PC-3 (cell line): ENCODE results near the gene RGS10. TPM values are rescaled to one million over a fixed set of nuclear protein-coding genes. Genes with fewer than 3 reads are reported as not detected.

Source experiments
- ATAC-seq: fragments of 200-7000 bp; cut with Tn5 transposase; 2 replicates; pipeline ENCODE4 v1.9.1; 2020; ENCODE audit warnings: mild to moderate bottlenecking, moderate library complexity
- BruUV-seq: library from RNA; stranded (reverse); fragments of 400-500 nt; replicated peaks from 2 replicates; lab custom pipeline; 2021; lab: Mats Ljungman, UMichigan
- CTCF ChIA-PET: fragments of 300-600 bp; sonication (Branson Sonifier 250); formaldehyde crosslinking; loops from one replicate; lab custom pipeline; 2022; ENCODE audit warnings: antibody characterized with exemption; lab: Charles Lee
- POLR2A ChIA-PET: fragments of 300-600 bp; sonication (Branson Sonifier 250); formaldehyde crosslinking; loops from one replicate; lab custom pipeline; 2022; ENCODE audit warnings: antibody characterized with exemption; ENCODE audit not compliant: unreplicated experiment; lab: Charles Lee
- DNase-seq: peaks from one replicate; pipeline ENCODE4 v3.0.0-alpha.2; 2015
- H2AFZ ChIP-seq: fragments of 300-600 bp; sonication (generic); 2 replicates; pipeline ENCODE4 v1.6.0; 2016; ENCODE audit warnings: antibody characterized with exemption, low read length
- H3F3A ChIP-seq: fragments of 300-600 bp; sonication (generic); one replicate; pipeline ENCODE4 v1.6.0; 2017; ENCODE audit warnings: antibody characterized with exemption, low read length, control low read depth, mild to moderate bottlenecking; ENCODE audit not compliant: unreplicated experiment
- H3K27ac ChIP-seq: fragments of 300-600 bp; sonication (generic); 2 replicates; pipeline ENCODE4 v1.5.1; 2016; ENCODE audit warnings: mild to moderate bottlenecking, low read length
- H3K27me3 ChIP-seq: fragments of 300-600 bp; sonication (generic); 2 replicates; pipeline ENCODE4 v1.6.1; 2016; ENCODE audit warnings: low read length, mixed read lengths
- H3K36me3 ChIP-seq: fragments of 300-600 bp; sonication (generic); 2 replicates; pipeline ENCODE4 v1.6.1; 2016; ENCODE audit warnings: low read depth, mixed run types, low read length, mixed read lengths
- H3K4me1 ChIP-seq: fragments of 300-600 bp; sonication (generic); 2 replicates; pipeline ENCODE4 v1.5.1; 2016; ENCODE audit warnings: low read length; ENCODE audit not compliant: insufficient read depth
- H3K4me2 ChIP-seq: fragments of 300-600 bp; sonication (generic); 2 replicates; pipeline ENCODE4 v1.6.0; 2016; ENCODE audit warnings: low read length
- H3K4me3 ChIP-seq: fragments of 300-600 bp; sonication (generic); 2 replicates; pipeline ENCODE4 v1.5.1; 2016; ENCODE audit warnings: mild to moderate bottlenecking, low read length, mixed read lengths
- H3K79me2 ChIP-seq: fragments of 300-600 bp; sonication (generic); 2 replicates; pipeline ENCODE4 v1.6.1; 2017; ENCODE audit warnings: low read length, mixed read lengths
- H3K9ac ChIP-seq: fragments of 300-600 bp; sonication (generic); 2 replicates; pipeline ENCODE4 v1.6.0; 2016; ENCODE audit warnings: mild to moderate bottlenecking, low read length
- H3K9me2 ChIP-seq: fragments of 300-600 bp; sonication (generic); replicated peaks from 2 replicates; pipeline ENCODE4 v1.6.1; 2016; ENCODE audit warnings: mixed run types, low read length, mixed read lengths
- H3K9me3 ChIP-seq: fragments of 300-600 bp; sonication (generic); 2 replicates; pipeline ENCODE4 v1.6.1; 2016; ENCODE audit warnings: low read length, mixed read lengths
- H4K20me1 ChIP-seq: fragments of 300-600 bp; sonication (generic); 2 replicates; pipeline ENCODE4 v1.6.1; 2016; ENCODE audit warnings: low read length, mixed read lengths
- CTCF ChIP-seq: fragments of 300-600 bp; sonication (generic); conservative IDR thresholded peaks from 2 replicates; pipeline ENCODE4 v1.5.1; 2017; ENCODE audit warnings: antibody characterized with exemption, low read depth, mild to moderate bottlenecking, low read length
- EZH2 ChIP-seq: fragments of 300-600 bp; sonication (generic); IDR thresholded peaks from one replicate; pipeline ENCODE4 v1.6.1; 2017; ENCODE audit warnings: antibody characterized with exemption, mild to moderate bottlenecking, low read length; ENCODE audit not compliant: unreplicated experiment
- EZH2phosphoT487 ChIP-seq: fragments of 300-600 bp; sonication (generic); IDR thresholded peaks from 2 replicates; pipeline ENCODE4 v1.6.1; 2018; ENCODE audit warnings: mild to moderate bottlenecking, antibody characterized with exemption, low read length, borderline replicate concordance
- intact Hi-C: fragments of 100-400 bp; cut with micrococcal nuclease; formaldehyde crosslinking; loops from 2 replicates; pipeline ENCODE4 v1.9.0; 2023
- total RNA-seq: library from RNA; depleted of rRNA; stranded (reverse); fragments of >200 nt; gene quantifications from 2 replicates; pipeline ENCODE4 v1.2.3, GENCODE V29; 2014

Gene RGS10
- total RNA-seq, 1 experiment from 2014 or later: 27.6 TPM

DNA sequence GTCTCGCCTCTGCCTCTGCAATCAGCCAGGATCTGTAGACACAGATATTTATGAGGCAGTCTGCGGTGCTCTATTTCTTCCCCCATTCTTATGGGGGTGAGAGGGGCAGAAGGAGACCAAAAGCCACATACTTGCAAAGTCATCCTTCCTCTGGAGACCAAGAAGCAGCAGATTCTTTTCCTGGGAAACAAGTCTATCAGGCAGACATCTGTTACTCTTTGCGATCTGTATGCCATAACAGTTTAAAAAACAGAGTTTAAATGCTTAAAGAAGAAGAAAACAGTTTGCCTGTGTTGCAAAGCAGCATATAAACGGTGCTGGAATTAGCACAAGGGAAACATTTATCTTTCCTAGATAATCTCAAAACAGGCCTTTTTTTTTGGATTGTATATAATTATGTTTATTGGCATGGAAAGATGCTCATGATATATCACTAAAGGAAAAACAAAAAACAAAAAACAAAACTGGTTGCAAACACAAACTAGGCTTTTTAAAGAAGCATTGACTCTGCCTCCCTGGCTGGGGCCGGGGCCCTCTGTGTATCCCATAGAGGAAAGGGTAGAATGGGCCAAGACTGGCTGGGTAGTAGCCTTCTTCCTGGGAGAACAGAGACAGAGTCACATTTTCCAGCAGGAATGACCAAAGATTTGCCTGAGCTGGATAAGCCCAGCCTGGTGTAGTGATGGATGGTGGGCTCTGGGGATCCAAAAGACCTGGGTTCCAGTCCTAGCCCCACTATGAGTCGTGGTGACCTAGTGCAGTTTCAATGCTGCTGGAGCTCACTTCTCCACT is 50.4 kb downstream of the RGS10 start:
- intact Hi-C loops: loop anchor here (5.0 kb wide), 1 partner anchor 285 kb away; the partner anchor contains the start of gene GRK5
- BruUV-seq: no TSS peak
- Histone ChIP-seq H3K27ac (no peak overlapping the region), H3K4me2 (no peak overlapping the region), H3K36me3 (no peaks in the 10 kb centered on the region), H3K4me3 (no peak overlapping the region), H3F3A (no peaks in the 10 kb centered on the region), H3K9me2 (no peaks in the 10 kb centered on the region), H3K79me2 (no peaks in the 10 kb centered on the region), H3K9ac (no peak overlapping the region), H4K20me1 (no peaks in the 10 kb centered on the region), H3K9me3 (no peaks in the 10 kb centered on the region), H2AFZ (no peak overlapping the region), H3K4me1 (peaks cover 18% of the 10 kb centered on the region), H3K27me3 (no peaks in the 10 kb centered on the region)
- ChIA-PET POLR2A (no interaction called here), CTCF (no interaction called here)
- no peak for DNase-seq
- TF ChIP-seq CTCF (no peak), EZH2phosphoT487 (no peak), EZH2 (no peak)
- no peak for ATAC-seq

DNA sequence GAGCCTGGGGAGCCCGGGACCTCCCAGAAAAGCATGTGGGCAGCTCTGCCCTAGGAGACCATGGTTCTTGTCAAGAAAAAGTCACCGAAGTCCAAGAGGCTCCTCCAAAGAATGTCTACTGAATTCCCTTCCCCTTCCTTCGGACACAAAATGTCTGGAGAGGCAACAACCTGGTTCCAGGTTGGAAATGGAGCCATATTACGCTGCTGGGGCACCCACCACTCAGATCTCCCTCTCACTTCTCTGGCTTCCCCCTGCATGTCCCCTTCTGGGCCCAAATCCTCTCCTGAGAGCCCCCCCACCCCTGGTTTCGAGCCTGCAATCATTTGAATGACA is 52.6 kb downstream of the RGS10 start:
- peak overlapping the region; percentile 81 for H2AFZ ChIP-seq
- peaks cover 16% of the 10 kb centered on the region for H3K4me1 ChIP-seq
- POLR2A ChIA-PET: no interaction called here
- no peaks in the 10 kb centered on the region for H4K20me1 ChIP-seq
- H3K36me3 ChIP-seq: no peaks in the 10 kb centered on the region
- H3F3A ChIP-seq: no peaks in the 10 kb centered on the region
- H3K9me2 ChIP-seq: no peaks in the 10 kb centered on the region
- DNase-seq (no peak), ATAC-seq (no peak)
- no peaks in the 10 kb centered on the region for H3K27me3 ChIP-seq
- no peak overlapping the region for H3K9ac ChIP-seq
- no peak for TF ChIP-seq EZH2phosphoT487
- peak; percentile 12 for TF ChIP-seq CTCF
- peak overlapping the region; percentile 84 for H3K4me2 ChIP-seq
- BruUV-seq: no TSS peak
- H3K79me2 ChIP-seq: no peaks in the 10 kb centered on the region
- peak overlapping the region; percentile 68 for H3K4me3 ChIP-seq
- CTCF ChIA-PET: interaction anchor here (0.7 to 1.6 kb wide), 4 partner anchors 40 to 291 kb away, joined by 3 to 6 read pairs (median 4); no protein-coding TSS in a partner anchor
- intact Hi-C loops: loop anchor here (1.0 to 5.0 kb wide), 2 partner anchors 45 to 283 kb away; partner anchors contain the start of gene GRK5
- H3K27ac ChIP-seq: no peak overlapping the region
- H3K9me3 ChIP-seq: no peaks in the 10 kb centered on the region

DNA sequence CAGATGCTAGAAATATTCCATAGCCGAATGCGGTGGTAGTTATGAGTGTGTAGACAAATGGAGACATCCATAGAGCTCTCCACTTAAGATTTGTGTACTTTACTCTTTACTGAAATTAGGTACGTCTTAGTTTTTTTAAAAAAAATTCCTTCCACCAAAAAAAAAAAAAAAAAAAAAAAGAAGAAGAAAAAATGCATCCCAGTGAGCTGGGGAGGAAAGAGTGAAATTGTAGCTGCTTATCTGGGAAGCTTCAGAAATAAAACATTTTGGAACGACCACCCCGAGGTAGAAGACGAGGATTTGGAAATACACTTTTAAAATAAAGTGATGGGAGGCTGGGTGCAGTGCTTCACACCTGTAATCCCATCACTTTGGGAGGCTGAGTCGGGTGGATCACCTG is 53.8 kb downstream of the RGS10 start:
- Histone ChIP-seq H3K4me2 (no peak overlapping the region), H3F3A (no peaks in the 10 kb centered on the region), H3K79me2 (no peaks in the 10 kb centered on the region), H4K20me1 (no peaks in the 10 kb centered on the region), H3K27me3 (no peaks in the 10 kb centered on the region), H3K9me3 (no peaks in the 10 kb centered on the region), H3K4me3 (no peak overlapping the region), H2AFZ (no peak overlapping the region), H3K9ac (no peak overlapping the region), H3K27ac (no peak overlapping the region), H3K36me3 (no peaks in the 10 kb centered on the region), H3K4me1 (peaks cover 6% of the 10 kb centered on the region), H3K9me2 (no peaks in the 10 kb centered on the region)
- ChIA-PET POLR2A (no interaction called here), CTCF (no interaction called here)
- TF ChIP-seq EZH2: no peak
- no peak for TF ChIP-seq CTCF
- TF ChIP-seq EZH2phosphoT487: no peak
- DNase-seq (no peak), ATAC-seq (no peak)
- no TSS peak for BruUV-seq
- intact Hi-C loops: loop anchor here (1.0 kb wide), 1 partner anchor 43 kb away; no protein-coding TSS in a partner anchor
